ENCODE results near the gene LCNL1. TPM values are rescaled to one million over a fixed set of nuclear protein-coding genes. Genes with fewer than 3 reads are reported as not detected.
A peak's percentile ranks its signal among the peaks of the same experiment; 100 is the strongest.

LCNL1 gene
- total RNA-seq, 1 donor from 2014 or later: not detected

DNA sequence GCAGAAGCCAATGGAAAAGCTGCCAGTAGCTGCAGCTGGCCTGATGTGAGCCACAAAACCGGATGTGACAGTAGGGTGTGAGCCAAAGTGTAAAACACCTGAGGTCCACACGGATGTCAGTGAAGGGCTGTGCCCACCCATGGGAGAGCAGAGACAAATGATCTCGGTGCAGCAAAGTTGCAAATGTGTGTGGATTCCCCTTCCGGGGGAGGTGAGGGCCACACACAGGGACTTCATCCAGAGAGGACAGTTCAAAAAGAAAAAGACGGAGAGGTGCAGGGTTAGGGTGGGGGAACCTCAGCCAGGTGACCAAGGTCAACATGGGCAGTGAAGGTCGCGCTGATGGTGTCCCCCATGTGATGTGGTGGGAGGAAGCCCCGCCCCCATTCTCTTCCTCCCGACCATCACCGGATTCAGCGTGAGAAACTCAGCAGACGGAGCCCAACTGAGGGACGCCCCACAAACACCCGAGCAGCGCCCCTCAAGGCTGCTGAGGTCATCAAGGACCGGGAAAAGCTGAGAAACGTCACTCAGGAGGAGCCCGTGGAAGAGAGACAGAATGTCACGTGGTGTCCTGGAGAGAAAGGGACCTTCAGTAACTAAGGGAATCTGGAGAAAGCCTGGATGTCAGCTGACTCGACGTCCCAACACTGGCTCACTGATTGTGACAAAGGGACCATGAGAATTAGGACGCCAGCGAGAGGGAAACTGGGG lies 16.9 kb upstream of the LCNL1 start:
- Mint-ChIP-seq H3K4me1 (ENCODE audit: low read depth) (peaks cover 10% of the 10 kb centered on the region), H3K36me3 (ENCODE audit: low read depth) (no peaks in the 10 kb centered on the region), H3K4me3 (ENCODE audit: low read depth) (peak overlapping the region; percentile 64), H3K27me3 (ENCODE audit: low read depth) (peaks cover 2% of the 10 kb centered on the region), H3K9me3 (no peaks in the 10 kb centered on the region), H3K27ac (no peak overlapping the region)
- DNase-seq (ENCODE audit: low spot score): no peak
- intact Hi-C loops (cut with micrococcal nuclease): no loop called here

DNA sequence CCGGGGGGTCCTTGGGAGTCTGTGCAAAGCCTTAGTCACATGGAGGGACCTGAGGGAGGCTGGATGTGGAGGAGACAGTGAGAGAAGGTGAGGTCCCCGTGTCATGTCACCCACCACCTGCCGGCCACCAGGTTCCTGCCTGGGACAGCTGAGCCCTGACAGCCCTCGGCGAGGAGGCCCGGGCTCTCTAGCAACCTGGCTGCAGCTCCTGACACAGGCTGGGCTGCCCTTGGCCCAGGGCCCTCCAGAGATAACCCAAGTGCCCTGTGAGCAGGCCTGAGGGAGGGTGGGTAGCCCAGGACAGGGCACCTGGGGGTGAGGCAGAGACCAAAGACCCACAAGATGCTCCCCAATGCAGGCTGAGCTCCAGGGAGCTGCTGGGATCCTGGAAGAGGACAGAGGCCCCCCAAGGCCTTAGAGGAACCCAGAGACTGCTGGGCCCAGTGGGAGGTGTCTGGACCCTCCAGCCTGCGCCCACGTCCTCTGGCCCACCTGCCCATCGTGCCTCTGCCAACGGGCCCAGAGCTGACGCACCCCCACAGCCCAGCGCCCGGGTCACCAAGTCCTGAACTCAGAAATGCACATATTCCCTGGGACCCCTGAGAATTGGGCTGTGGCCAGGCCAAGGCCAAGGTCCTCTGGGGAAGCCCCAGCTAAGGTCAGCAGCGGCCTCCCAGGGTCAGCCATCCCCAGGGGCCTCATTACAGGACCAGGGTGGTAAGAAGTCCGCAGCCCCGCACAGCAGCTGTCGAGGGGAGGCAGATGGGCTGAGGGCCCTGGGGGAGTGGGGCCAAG lies 14.3 kb upstream of the LCNL1 start:
- Mint-ChIP-seq H3K4me3 (ENCODE audit: low read depth) (no peak overlapping the region), H3K27ac (no peak overlapping the region), H3K9me3 (no peaks in the 10 kb centered on the region), H3K4me1 (ENCODE audit: low read depth) (peaks cover 10% of the 10 kb centered on the region), H3K36me3 (ENCODE audit: low read depth) (no peaks in the 10 kb centered on the region), H3K27me3 (ENCODE audit: low read depth) (peaks cover 2% of the 10 kb centered on the region)
- intact Hi-C loops (cut with micrococcal nuclease): no loop called here
- DNase-seq (ENCODE audit: low spot score): no peak

DNA sequence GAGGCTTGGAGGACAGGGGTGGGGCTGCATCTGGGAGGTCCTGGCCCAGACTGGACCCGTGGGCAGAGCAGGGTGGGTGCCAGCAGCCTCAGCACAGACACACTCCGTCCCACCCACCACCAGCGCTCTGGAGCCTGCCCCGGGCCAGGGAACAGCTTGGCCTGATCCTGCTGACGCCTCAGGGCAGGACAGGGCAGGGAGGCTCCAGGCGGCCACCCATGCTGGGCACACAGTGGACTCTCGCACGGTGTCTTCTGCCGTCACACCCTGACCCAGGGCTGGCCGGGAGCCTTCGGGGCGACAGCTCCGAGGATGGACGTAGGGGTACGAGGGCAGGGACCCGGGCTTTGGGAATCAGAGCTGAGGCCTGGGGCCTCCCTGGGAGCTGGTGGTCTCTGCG lies 13.6 kb upstream of the LCNL1 start:
- peaks cover 10% of the 10 kb centered on the region for H3K4me1 Mint-ChIP-seq (ENCODE audit: low read depth)
- no peaks in the 10 kb centered on the region for H3K36me3 Mint-ChIP-seq (ENCODE audit: low read depth)
- no peak for DNase-seq (ENCODE audit: low spot score)
- H3K4me3 Mint-ChIP-seq (ENCODE audit: low read depth): no peak overlapping the region
- H3K27me3 Mint-ChIP-seq (ENCODE audit: low read depth): peaks cover 2% of the 10 kb centered on the region
- intact Hi-C loops (cut with micrococcal nuclease): no loop called here
- no peaks in the 10 kb centered on the region for H3K9me3 Mint-ChIP-seq
- H3K27ac Mint-ChIP-seq: no peak overlapping the region

DNA sequence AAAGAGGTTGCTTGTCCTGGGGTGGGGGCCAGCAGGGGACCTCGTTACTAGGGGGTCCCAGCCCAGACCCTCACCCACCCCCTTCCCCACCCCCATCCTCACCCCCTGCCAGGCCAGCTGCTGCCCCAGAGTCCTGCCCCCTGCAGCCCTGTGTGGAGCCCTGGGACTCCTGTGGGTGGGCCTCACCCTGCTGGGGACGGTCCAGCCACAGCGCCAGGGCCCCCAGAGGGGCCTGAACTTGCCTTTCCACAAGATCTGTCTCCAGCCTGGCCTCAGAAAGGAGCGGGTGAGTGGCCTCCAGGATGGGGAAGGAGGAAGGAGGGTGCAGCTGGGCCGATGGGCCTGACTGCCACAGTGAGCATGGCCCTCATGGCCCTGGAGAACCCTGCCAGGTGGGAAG lies 13.0 kb upstream of the LCNL1 start:
- intact Hi-C loops (cut with micrococcal nuclease): loop anchor here (10.0 kb wide), 1 partner anchor 485 kb away; the partner anchor contains the start of gene NSMF
- no peak overlapping the region for H3K4me3 Mint-ChIP-seq (ENCODE audit: low read depth)
- no peak overlapping the region for H3K27ac Mint-ChIP-seq

DNA sequence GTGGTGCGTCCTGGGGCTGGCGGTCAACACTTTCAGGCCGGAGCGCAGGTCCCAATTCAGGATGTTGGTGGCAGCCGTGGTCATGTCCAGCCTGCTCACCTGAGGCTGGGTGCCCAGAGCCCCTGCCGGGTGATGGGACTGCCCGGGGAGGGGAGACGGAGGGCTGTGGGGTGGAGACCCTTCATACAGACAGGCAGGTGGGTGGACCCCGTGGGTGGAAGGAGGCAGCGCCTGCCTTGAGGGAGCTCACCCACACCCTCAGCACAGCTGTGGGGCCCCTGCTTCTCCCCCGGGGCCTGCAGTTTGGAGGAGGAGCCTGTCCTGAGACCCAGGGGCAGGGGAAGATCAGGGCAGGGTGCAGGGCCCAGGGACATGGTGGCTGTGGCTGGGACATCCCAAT lies 12.4 kb upstream of the LCNL1 start:
- Mint-ChIP-seq H3K27me3 (ENCODE audit: low read depth) (peaks cover 2% of the 10 kb centered on the region), H3K4me1 (ENCODE audit: low read depth) (peaks cover 12% of the 10 kb centered on the region), H3K9me3 (no peaks in the 10 kb centered on the region), H3K36me3 (ENCODE audit: low read depth) (no peaks in the 10 kb centered on the region), H3K4me3 (ENCODE audit: low read depth) (no peak overlapping the region), H3K27ac (no peak overlapping the region)
- DNase-seq (ENCODE audit: low spot score): no peak
- intact Hi-C loops (cut with micrococcal nuclease): loop anchor here (10.0 kb wide), 1 partner anchor 484 kb away; the partner anchor contains the start of gene NSMF

More for the DNA sequence above, 13.0 kb upstream of the LCNL1 start:
- no peaks in the 10 kb centered on the region for H3K9me3 Mint-ChIP-seq
- DNase-seq (ENCODE audit: low spot score): no peak
- H3K36me3 Mint-ChIP-seq (ENCODE audit: low read depth): no peaks in the 10 kb centered on the region
- H3K27me3 Mint-ChIP-seq (ENCODE audit: low read depth): peaks cover 2% of the 10 kb centered on the region
- peaks cover 9% of the 10 kb centered on the region for H3K4me1 Mint-ChIP-seq (ENCODE audit: low read depth)

DNA sequence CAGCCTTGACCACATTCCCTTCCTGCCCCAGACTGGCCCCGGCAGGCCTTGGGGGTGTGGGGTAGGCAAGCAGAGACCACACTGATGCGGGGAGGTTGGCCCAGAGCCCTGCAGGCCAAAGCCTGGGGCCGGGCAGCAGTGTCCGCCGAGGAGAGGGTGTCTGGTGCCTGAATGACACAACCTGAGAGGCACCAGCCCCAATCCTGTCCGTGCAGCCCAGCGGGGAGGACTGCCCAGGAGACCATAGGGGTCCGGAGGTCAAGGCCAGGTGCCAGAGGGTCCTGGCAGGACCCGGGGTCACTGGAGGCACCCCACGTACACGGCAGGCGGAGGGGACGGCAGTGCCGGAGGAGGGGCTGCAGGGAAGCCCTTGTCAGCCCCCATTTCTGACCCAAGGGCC lies 11.0 kb upstream of the LCNL1 start:
- no peak overlapping the region for H3K27ac Mint-ChIP-seq
- H3K4me3 Mint-ChIP-seq (ENCODE audit: low read depth): no peak overlapping the region
- intact Hi-C loops (cut with micrococcal nuclease): loop anchor here (10.0 kb wide), 1 partner anchor 483 kb away; the partner anchor contains the start of gene NSMF
- H3K27me3 Mint-ChIP-seq (ENCODE audit: low read depth): no peaks in the 10 kb centered on the region
- DNase-seq (ENCODE audit: low spot score): no peak
- no peaks in the 10 kb centered on the region for H3K36me3 Mint-ChIP-seq (ENCODE audit: low read depth)
- peaks cover 7% of the 10 kb centered on the region for H3K4me1 Mint-ChIP-seq (ENCODE audit: low read depth)
- H3K9me3 Mint-ChIP-seq: no peaks in the 10 kb centered on the region

DNA sequence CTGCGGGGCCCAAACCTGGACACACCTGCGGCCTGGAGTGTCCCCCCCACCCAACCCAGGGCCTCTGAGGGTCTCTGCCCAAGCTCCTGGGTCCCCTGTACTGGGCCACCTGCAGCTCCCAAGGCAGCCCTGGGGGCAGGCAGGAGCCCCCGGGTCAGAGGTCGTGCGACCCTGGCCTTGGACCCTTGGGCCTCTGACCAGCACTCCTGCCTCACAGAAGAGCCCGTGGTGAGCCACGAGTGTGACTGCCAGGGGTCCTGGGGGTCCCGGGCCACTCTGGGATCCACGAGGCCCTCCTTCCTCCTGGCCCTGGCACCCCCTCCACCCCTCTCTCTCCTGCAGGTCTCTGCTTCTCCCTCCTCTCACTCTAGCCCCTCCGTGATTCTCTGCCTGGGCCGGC lies 10.5 kb upstream of the LCNL1 start:
- Mint-ChIP-seq H3K4me1 (ENCODE audit: low read depth) (peaks cover 7% of the 10 kb centered on the region), H3K27ac (no peak overlapping the region), H3K36me3 (ENCODE audit: low read depth) (no peaks in the 10 kb centered on the region), H3K9me3 (no peaks in the 10 kb centered on the region), H3K27me3 (ENCODE audit: low read depth) (no peaks in the 10 kb centered on the region), H3K4me3 (ENCODE audit: low read depth) (no peak overlapping the region)
- DNase-seq (ENCODE audit: low spot score): no peak
- intact Hi-C loops (cut with micrococcal nuclease): loop anchor here (10.0 kb wide), 1 partner anchor 482 kb away; the partner anchor contains the start of gene NSMF

DNA sequence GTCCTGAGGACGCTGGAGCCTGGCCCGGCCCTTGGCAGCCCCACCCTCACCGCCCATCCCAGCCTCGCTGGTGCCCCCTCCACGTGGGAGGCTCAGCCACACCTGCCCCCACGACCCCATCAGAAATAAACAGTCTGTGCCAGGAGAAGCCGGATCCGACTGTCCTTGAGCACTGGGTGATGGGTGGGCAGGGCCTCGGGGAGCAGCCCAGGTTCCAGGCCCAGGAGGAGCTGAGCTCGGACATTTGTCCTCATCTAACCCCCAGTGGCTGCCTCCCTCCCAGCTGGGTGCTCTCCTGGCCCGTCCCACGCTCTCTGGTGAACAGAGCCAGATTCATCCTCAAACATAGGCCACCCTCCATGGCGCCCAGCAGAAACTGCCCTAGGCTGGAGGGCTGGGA lies 10.1 kb upstream of the LCNL1 start:
- Mint-ChIP-seq H3K27me3 (ENCODE audit: low read depth) (no peaks in the 10 kb centered on the region), H3K36me3 (ENCODE audit: low read depth) (no peaks in the 10 kb centered on the region), H3K9me3 (no peaks in the 10 kb centered on the region), H3K4me3 (ENCODE audit: low read depth) (no peak overlapping the region), H3K27ac (no peak overlapping the region), H3K4me1 (ENCODE audit: low read depth) (peaks cover 7% of the 10 kb centered on the region)
- no peak for DNase-seq (ENCODE audit: low spot score)
- intact Hi-C loops (cut with micrococcal nuclease): loop anchor here (10.0 kb wide), 1 partner anchor 482 kb away; the partner anchor contains the start of gene NSMF

DNA sequence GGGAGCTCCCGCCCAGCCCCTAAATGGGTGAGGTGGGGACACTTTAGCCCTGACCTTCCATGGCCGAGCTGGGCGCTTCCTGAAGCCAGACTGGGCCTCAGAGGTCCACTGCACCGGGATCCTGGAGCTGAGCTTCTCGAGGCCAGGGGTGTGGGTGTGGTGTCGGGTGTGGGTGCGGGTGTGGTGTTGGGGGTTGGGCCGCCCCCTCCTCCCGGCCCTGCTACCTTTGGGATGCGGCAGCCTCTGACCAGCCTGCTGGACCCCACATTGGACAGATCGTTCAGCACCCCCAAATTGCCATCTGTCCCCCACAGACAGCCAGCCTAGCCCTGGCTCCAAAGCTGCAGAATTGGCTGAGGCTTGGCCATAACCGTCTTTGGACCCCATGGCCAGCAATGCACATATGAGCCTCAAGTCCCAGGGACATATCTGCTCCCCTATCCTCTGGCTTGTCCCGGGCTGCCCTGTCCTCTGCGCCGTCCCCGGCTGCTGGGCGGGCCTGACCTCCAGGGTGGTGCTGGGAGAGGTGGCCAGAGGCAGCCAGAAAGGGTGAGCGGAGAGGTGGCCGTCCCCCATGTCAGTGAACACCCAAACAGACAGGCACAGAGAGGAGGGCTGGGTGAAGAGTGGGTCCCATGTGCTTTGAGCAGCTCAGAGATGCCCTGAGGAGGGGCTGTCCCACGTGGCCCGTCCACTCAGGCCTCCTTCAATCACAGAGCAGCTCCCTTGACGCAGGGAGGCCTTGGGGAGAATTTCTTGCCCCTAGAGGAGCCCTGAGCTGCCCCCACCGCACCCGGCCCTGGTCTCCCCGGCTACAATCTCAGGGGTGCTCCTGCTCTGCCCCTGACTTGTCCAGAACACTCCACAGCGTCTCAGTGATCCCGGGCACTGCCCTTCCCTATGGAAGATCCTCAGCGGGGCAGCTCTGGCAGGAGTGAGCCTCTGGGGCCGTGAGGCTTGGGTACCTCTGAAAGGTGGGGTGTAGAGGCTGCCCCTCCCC lies 8.9 kb upstream of the LCNL1 start:
- Mint-ChIP-seq H3K4me3 (ENCODE audit: low read depth) (no peak overlapping the region), H3K27ac (no peak overlapping the region), H3K4me1 (ENCODE audit: low read depth) (peaks cover 7% of the 10 kb centered on the region), H3K27me3 (ENCODE audit: low read depth) (no peaks in the 10 kb centered on the region), H3K36me3 (ENCODE audit: low read depth) (no peaks in the 10 kb centered on the region), H3K9me3 (no peaks in the 10 kb centered on the region)
- intact Hi-C loops (cut with micrococcal nuclease): loop anchor here (10.0 kb wide), 1 partner anchor 481 kb away; the partner anchor contains the start of gene NSMF
- DNase-seq (ENCODE audit: low spot score): no peak

DNA sequence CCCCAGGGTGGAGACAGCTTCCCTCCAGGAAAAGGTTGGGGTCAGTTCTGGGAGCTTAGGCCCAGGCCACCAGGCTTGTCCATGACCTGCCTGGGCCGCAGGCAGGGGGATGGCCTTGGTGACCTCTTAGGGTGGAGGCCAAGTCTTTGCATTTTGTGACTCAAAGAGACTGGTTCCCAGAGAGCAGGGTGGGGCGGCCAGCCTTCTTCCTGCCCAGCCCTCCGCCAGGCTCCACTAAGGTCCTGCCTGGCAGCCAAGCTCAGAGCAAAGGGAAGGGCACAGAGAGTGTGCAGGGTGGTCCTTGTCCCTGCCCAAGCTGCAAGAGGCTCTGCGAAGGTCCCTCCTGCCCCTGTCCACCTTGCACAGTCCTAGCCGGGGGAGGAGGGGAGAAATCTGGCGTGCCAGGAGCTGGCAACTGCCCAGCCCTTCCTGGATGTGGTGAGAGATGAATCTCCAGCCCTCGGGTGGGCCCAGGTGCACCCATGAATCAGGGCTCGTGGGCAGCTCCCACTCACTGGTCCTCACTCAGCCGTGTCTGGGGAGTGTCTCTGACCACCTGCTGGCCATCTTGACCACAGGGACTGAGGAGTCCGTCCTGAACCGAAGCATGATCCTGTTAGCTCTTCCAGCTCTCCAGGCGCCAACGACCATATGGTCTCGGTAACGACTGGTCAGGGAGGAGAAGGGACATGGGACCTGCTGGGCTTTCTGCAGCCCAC lies 7.8 kb upstream of the LCNL1 start:
- Mint-ChIP-seq H3K4me1 (ENCODE audit: low read depth) (peaks cover 7% of the 10 kb centered on the region), H3K36me3 (ENCODE audit: low read depth) (no peaks in the 10 kb centered on the region), H3K27ac (no peak overlapping the region), H3K27me3 (ENCODE audit: low read depth) (no peaks in the 10 kb centered on the region), H3K9me3 (no peaks in the 10 kb centered on the region), H3K4me3 (ENCODE audit: low read depth) (no peak overlapping the region)
- intact Hi-C loops (cut with micrococcal nuclease): loop anchor here (10.0 kb wide), 1 partner anchor 480 kb away; the partner anchor contains the start of gene NSMF
- DNase-seq (ENCODE audit: low spot score): no peak

DNA sequence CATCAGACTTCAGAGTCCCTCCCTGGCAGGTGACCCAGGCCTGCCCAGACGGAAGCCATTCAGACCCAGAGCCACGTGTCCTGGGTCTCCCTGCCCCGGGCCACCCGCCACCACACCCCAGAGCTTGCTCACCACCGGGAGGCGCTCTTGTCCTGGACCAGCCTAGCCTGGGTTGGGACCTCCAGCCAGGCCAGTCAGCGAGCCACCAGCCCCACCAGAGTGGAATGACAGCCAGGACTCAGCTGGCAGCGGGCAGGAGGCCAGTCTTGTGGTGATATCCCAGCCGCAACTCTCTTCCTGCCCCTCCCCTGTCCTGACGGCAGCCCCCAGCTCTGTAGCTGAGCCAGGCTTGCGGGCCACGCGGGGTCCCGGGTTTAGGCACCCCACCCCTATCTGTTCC lies 7.1 kb upstream of the LCNL1 start:
- no peak for DNase-seq (ENCODE audit: low spot score)
- peaks cover 7% of the 10 kb centered on the region for H3K4me1 Mint-ChIP-seq (ENCODE audit: low read depth)

More for the DNA sequence above, 7.1 kb upstream of the LCNL1 start:
- Mint-ChIP-seq H3K36me3 (ENCODE audit: low read depth) (no peaks in the 10 kb centered on the region), H3K27me3 (ENCODE audit: low read depth) (no peaks in the 10 kb centered on the region), H3K4me3 (ENCODE audit: low read depth) (no peak overlapping the region), H3K27ac (no peak overlapping the region), H3K9me3 (no peaks in the 10 kb centered on the region)
- intact Hi-C loops (cut with micrococcal nuclease): loop anchor here (10.0 kb wide), 1 partner anchor 479 kb away; the partner anchor contains the start of gene NSMF
